ENCODE measurements around the gene SCARF2.
"Not testable (repeated sequence)": the region's sequence is repeated elsewhere in the genome, so short reads cannot be mapped to it uniquely, and the experiment has no call there.

The SCARF2 gene, protein sequence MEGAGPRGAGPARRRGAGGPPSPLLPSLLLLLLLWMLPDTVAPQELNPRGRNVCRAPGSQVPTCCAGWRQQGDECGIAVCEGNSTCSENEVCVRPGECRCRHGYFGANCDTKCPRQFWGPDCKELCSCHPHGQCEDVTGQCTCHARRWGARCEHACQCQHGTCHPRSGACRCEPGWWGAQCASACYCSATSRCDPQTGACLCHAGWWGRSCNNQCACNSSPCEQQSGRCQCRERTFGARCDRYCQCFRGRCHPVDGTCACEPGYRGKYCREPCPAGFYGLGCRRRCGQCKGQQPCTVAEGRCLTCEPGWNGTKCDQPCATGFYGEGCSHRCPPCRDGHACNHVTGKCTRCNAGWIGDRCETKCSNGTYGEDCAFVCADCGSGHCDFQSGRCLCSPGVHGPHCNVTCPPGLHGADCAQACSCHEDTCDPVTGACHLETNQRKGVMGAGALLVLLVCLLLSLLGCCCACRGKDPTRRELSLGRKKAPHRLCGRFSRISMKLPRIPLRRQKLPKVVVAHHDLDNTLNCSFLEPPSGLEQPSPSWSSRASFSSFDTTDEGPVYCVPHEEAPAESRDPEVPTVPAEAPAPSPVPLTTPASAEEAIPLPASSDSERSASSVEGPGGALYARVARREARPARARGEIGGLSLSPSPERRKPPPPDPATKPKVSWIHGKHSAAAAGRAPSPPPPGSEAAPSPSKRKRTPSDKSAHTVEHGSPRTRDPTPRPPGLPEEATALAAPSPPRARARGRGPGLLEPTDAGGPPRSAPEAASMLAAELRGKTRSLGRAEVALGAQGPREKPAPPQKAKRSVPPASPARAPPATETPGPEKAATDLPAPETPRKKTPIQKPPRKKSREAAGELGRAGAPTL

DNA sequence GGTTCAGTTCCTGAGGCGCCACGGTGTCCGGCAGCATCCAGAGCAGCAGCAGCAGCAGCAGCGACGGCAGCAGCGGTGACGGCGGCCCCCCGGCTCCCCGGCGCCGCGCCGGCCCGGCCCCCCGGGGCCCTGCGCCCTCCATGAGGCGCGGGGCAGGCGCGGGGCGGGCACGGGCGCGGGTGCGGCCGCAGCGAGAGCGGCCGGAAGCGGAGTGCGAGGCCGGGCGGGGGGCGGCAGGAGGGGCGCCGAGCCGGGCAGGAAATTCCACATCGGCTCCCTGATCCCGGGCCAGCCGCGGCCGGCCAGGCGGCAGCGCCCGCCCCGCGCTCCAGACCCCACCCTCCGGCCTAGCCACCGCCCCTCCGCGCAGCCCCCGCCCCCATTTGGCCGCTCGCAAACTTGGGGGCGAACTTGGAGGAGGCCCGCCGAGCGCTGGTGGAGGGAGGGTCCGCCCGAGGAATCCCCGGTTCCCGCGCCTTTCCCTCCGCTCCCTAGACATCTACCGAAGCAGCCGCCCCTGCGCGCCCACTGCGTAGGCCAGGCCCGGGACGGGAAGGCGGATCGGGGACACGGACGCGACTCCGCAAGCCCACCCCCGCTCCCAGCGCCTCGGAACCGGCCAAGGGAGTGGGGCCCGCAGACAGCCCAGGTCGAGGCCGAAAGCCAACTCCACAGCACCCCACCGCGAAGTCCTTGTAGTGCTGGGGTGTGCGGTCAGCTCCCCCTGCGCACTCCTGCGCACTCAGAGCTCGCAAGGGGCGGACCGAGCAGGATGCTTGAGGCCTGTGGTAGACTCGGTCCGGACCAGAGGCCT lies at the start of gene SCARF2:
Gene SCARF2 (minus strand): TSS at position 213 of the 814 bp plus-strand sequence. CDS start 71 bp downstream, at position 142.
- DNase-seq (ENCODE audit: low spot score), result no peak

- DNase-seq (ENCODE audit: low spot score), result no peak
Observed at GRCh38 chr22:20486229-20486628, 48.6 kb upstream of the SCARF2 start.

- no peak for DNase-seq (ENCODE audit: low spot score)
Observed at GRCh38 chr22:20484948-20485683, 47.5 kb upstream of the SCARF2 start.

DNA sequence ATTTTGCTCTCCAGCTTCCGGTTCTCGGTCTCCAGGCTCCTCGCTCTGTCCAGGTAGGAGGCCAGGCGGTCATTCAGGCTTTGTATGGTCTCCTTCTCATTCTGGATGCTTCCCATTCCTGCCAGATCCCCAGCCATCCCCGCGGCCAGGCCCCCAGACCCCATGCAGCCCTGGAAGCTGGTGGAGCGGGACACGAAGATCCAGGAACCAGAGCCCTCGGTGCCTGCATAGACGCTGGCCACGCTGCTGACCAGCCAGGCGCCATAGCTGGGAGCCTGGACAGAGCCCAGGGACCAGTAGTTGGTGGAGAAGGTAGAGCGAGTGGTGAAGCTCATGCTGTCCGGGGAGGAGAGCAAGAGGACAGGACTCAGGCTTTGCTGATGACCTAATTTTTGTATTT lies 46.1 kb upstream of the SCARF2 start:
- DNase-seq (ENCODE audit: low spot score), result no peak

DNA sequence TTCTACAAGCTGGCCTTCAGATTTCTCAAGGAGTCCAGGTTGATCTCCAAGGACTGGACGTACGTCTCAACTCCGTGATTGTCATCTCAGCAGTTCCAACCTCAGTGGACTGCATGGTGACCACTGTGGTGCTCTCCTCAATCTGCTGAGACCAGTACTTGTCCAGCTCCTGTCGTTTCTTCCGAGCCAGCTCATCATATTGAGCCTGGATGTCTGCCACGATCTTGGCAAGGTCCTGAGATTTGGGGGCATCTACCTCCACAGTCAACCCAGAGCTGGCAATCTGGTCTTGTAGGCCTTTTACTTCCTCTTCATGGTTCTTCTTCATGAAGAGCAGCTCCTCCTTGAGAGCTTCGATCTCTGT lies 45.5 kb upstream of the SCARF2 start:
- DNase-seq (ENCODE audit: low spot score), result not testable (repeated sequence)

DNA sequence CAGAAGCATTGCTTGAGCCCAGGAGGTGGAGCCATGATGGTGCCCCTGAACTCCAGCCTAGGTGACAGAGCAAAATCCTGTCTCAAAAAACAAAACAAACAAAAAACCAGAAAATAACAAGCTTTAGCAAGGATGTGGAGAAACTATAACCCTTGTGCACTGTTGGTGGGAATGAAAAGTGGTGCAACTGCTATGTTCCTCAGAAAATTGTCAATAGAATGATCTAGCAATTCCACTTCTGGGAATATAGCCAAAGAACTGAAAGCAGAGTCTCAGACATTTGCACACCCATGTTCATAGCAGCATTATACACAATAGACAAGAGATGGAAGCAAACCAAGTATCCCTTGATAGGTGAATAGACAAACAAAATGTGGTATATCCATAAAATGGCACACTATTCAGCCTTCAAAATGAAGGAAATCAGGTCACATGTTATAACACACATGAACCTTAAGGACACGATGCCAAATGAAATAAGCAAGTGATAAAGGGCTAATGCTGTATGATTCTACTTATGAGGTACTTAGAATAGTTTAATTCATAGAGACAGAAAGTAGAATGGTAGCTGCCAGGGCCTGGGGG lies 42.1 kb upstream of the SCARF2 start:
- no peak for DNase-seq (ENCODE audit: low spot score)

DNA sequence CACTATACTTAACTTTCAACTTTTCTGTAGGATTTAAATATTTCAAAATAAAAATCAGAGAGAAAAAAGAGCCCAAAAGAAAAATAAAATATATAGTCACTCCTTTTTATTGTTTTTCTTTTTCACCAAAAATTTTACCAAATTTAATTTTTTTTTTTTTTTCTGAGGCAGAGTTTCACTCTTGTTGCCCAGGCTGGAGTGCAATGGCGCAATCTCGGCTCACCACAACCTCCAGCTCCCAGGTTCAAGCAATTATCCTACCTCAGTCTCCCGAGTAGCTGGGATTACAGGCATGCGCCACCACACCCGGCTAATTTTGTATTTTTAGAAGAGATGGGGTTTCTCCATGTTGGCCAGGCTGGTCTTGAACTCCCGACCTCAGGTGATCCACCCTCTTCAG lies 40.4 kb upstream of the SCARF2 start:
- DNase-seq (ENCODE audit: low spot score), result not testable (repeated sequence)

GRCh38 chr22:20475569-20475968 lies 37.9 kb upstream of the SCARF2 start:
- DNase-seq (ENCODE audit: low spot score), result not testable (repeated sequence)

DNA sequence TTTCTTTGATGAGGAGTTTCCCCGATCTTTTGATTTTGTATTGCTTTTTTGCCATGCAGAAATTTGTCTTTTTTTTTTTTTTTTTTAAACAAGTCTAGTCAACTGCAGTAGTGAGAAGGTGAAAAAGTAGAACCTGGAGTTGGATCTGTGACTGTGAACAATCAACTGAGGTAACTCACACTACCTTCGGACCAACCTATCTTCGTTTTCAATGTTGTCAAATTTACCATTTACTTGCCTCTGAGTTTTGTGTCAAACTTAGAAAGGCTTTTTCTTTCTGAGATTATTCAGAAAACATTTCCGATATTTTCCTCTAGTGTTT lies 37.5 kb upstream of the SCARF2 start:
- no peak for DNase-seq (ENCODE audit: low spot score)

DNA sequence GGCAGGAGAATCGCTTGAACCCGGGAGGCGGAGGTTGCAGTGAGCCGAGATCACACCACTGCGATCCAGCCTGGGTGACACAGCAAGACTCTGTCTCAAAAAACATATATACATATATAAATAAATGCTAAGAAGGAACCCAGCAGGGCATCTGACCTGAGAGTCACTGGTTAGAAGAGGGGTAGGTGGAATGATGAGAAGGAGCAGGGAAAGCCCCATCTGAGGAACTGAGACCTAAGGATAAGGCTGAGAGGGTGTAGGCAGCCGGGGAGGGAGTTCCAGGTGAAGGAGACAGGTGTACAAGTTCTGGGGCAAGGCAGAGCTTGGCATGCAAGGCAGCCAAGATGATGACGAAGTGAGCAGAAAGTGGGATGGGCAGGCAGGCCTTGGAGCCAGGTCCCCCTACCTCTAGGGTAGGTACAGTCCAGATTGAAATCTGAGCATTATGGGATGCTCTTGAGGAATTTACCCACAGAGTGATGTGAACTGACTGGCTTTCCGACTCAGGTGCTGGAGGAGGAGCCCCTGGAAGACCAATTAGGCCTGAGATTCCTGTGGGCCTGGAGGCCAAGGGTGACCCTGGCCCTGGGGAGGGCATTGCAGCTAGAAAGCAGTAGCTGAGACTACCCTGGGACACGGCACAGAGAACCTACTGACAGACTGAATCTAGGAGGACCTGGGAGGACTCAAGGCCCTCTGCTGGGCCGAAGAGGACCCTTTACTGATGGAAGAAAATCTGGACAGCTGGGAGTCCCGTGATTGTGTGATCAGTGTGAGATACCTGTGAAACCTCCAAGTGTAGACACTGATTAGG lies 35.2 kb upstream of the SCARF2 start:
- DNase-seq (ENCODE audit: low spot score), result no peak

DNA sequence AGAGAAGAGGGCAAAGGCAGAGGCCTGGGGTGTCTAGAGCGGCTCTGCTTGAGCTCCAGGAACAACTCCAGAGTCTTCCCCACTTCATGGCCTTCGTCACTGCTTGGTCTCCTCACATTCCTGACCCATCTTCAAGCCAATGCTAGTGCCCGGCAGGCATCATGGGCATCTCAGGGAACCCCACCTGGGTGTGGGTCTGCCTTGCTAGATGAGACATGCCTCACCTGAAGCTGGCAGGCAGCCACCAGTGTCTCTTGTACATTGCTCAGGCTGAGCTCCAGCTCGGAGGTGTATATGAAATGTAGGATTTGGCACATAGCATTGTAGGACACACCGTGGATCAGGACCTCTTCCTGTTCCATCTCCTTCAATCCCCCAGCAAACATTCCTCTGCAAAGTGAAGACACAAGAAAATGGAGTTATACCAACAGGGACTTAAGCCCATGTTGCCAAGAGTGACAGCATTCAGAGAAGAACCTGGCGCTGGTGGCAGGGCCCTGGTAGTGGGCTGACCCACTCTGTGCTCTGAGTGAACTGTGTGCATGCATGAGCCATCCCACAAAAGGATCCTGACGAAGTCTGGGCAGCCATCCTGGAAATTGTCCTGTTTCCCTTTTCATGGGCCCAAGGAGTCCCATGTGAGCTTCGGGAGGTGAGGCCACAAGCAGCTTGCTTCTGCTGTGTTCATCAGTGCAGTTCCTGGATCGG lies 33.7 kb upstream of the SCARF2 start:
- no peak for DNase-seq (ENCODE audit: low spot score)

DNA sequence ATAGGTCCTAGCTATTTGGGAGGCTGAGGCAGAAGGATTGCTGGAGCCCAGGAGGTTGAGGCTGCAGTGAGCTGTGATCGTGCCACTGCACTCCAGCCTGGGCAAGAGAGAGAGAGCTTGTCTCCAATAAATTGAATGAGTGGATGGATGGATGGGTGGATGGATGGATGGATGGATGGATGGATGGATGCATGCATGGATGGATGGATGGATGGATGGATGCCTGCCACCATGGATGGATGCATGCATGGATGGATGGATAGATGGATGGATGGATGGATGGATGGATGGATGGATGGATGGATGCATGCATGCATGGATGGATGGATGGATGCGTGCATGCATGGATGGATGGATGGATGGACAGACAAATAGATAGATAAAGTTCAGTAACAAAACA lies 32.9 kb upstream of the SCARF2 start:
- DNase-seq (ENCODE audit: low spot score), result not testable (repeated sequence)

GRCh38 chr22:20469110-20469868 lies 31.7 kb upstream of the SCARF2 start:
- DNase-seq (ENCODE audit: low spot score), result no peak

GRCh38 chr22:20466659-20467379 lies 29.2 kb upstream of the SCARF2 start:
- no peak for DNase-seq (ENCODE audit: low spot score)

DNA sequence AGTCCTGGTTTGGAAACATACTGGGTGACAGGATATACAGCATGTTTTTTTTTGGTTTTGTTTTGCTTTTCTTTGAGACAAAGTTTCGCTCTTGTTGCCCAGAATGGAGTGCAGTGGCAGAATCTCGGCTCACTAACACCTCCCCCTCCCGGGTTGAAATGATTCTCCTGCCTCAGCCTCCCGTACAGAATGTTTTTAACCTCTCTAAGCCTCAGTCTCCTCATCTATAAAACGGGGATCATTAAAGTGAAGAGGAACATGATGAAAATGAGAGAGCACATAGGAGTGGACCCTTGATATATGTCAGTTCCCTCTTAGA lies 28.1 kb upstream of the SCARF2 start:
- DNase-seq (ENCODE audit: low spot score), result no peak

DNA sequence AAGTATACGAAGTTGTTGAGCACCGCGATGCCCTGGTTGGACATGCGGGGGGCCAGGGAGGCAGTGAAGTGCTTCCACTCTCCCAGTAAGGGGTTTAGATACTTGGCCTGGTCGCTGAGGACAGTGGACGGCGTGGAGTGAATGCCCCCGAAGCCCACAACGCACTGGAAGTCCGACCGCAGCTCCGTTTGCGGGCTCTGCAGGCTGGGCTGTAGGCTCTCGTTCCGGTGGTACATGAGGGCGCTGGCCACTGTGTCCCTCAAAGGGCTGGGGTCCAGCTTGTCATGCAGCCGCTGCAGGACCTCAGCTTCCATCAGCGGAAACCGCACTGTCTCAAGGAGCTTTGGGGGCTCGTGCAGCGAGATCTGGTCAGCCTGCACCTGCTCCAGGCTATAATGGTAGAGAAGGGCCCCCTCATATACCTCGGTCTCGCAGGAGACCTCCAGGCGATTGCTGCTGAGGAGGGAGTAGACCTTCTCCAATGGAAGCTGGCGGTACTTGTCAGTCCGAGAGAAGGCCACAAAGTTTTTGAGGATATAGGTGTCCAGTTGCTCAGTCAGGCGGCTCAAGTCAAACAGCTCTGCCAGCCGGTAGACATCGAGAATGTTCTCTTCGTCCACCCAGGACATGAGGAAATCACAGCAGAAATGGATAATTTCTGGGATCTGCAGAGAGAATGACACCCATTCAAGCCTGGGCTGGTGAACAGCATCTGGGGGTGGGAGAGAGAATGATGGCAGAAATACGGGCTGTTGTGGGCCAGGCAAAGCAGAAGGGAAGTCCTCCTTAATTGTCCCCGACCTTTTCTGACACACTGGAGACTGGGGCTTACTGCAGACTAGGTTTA lies 27.5 kb upstream of the SCARF2 start:
- DNase-seq (ENCODE audit: low spot score), result no peak

GRCh38 chr22:20464096-20464614 lies 26.5 kb upstream of the SCARF2 start:
- no peak for DNase-seq (ENCODE audit: low spot score)

Data from putamen (tissue), 1 donor.